H1 (cell line): ENCODE data around the gene KCNH1. TPM values are rescaled to one million over a fixed set of nuclear protein-coding genes. Genes with fewer than 3 reads are reported as not detected.

Experiments used
- CTCF ChIA-PET: fragments of 300-600 bp; sonication (Branson Sonifier 250); formaldehyde crosslinking; loops from one replicate; lab custom pipeline; 2021; ENCODE audit not compliant: partially characterized antibody; lab: Charles Lee
- POLR2A ChIA-PET: fragments of 300-600 bp; sonication (Branson Sonifier 250); formaldehyde crosslinking; loops from one replicate; lab custom pipeline; 2021; ENCODE audit warnings: inconsistent platforms; ENCODE audit not compliant: partially characterized antibody; lab: Charles Lee
- DNase-seq, 2 experiments: peaks; one replicate each; pipeline versions ENCODE4 v3.0.0 to v3.0.0-alpha.2; 2010 to 2022; ENCODE audit warnings: low spot score in 2 of 2, low read depth in 1 of 2, mixed read lengths in 1 of 2
- FAIRE-seq: peaks from 2 replicates; lab custom pipeline; 2011; peaks lifted over from hg19 to GRCh38; lab: Jason Lieb, UNC
- H2AFZ ChIP-seq: 2 replicates; pipeline ENCODE4 v1.8.1; 2012; ENCODE audit warnings: low read length, inconsistent platforms
- H2AK5ac ChIP-seq: 2 replicates; pipeline ENCODE4 v1.6.1; 2013; ENCODE audit warnings: low read depth, low read length
- H2BK120ac ChIP-seq: replicated peaks from 2 replicates; pipeline ENCODE3; 2013; ENCODE audit warnings: low read depth, low read length, inconsistent platforms
- H2BK12ac ChIP-seq: 2 replicates; pipeline ENCODE4 v1.6.1; 2013; ENCODE audit warnings: low read depth, low read length
- H2BK15ac ChIP-seq: 2 replicates; pipeline ENCODE4 v1.6.1; 2013; ENCODE audit warnings: low read length
- H2BK20ac ChIP-seq: 2 replicates; pipeline ENCODE4 v1.6.1; 2013; ENCODE audit warnings: low read length
- H2BK5ac ChIP-seq: 2 replicates; pipeline ENCODE4 v1.6.1; 2013; ENCODE audit warnings: low read depth, low read length
- H3K14ac ChIP-seq: 2 replicates; pipeline ENCODE4 v1.6.1; 2013; ENCODE audit warnings: inconsistent platforms; ENCODE audit not compliant: insufficient read length
- H3K18ac ChIP-seq: 2 replicates; pipeline ENCODE4 v1.6.1; 2013; ENCODE audit warnings: low read length; ENCODE audit errors: extremely low read depth
- H3K23ac ChIP-seq: 2 replicates; pipeline ENCODE4 v1.6.1; 2013; ENCODE audit warnings: inconsistent platforms; ENCODE audit not compliant: insufficient read length
- H3K23me2 ChIP-seq: 2 replicates; pipeline ENCODE4 v1.6.1; 2013; ENCODE audit warnings: low read depth, low read length
- H3K27ac ChIP-seq: 2 replicates; pipeline ENCODE4 v1.6.1; 2011; ENCODE audit warnings: low read depth, low read length, inconsistent platforms
- H3K27me3 ChIP-seq, 4 experiments: replicated peaks in 1 of 4; 1 replicate in 1 of 4; 2 replicates in 3 of 4; pipeline versions ENCODE4 v1.6.1 to v1.8.1; 2011 to 2013; ENCODE audit warnings: low read length in 3 of 4, mild to moderate bottlenecking in 3 of 4, inconsistent platforms in 2 of 4, mixed read lengths in 2 of 4, moderate library complexity in 1 of 4; ENCODE audit not compliant: control insufficient read depth in 3 of 4, insufficient read depth in 3 of 4; ENCODE audit errors: extremely low read depth in 1 of 4
- H3K36me3 ChIP-seq, 4 experiments: 2 replicates each; pipeline versions ENCODE4 v1.6.1 to v1.8.1; 2011 to 2013; ENCODE audit warnings: mild to moderate bottlenecking in 4 of 4, low read length in 3 of 4, moderate library complexity in 2 of 4, control low read depth in 1 of 4, inconsistent platforms in 1 of 4; ENCODE audit not compliant: insufficient read depth in 4 of 4, control insufficient read depth in 2 of 4
- H3K4ac ChIP-seq: replicated peaks from 2 replicates; pipeline ENCODE3; 2013; ENCODE audit warnings: low read length, low read depth, mixed read lengths, inconsistent platforms; ENCODE audit not compliant: insufficient read length
- H3K4me1 ChIP-seq, 4 experiments: replicated peaks in 1 of 4; 1 replicate in 1 of 4; 2 replicates in 3 of 4; pipeline versions ENCODE4 v1.6.1 to v1.8.1; 2011 to 2013; ENCODE audit warnings: low read length in 3 of 4, inconsistent platforms in 2 of 4, mixed read lengths in 1 of 4; ENCODE audit not compliant: insufficient read depth in 4 of 4, control insufficient read depth in 3 of 4
- H3K4me2 ChIP-seq, 2 experiments: 2 replicates each; pipeline versions ENCODE4 v1.6.1 to v1.8.1; 2011 to 2013; ENCODE audit warnings: low read depth in 2 of 2, low read length in 2 of 2, control low read depth in 1 of 2, inconsistent platforms in 1 of 2, mild to moderate bottlenecking in 1 of 2; ENCODE audit not compliant: insufficient read depth in 1 of 2
- H3K4me3 ChIP-seq, 4 experiments: fragments of 200-600, 300-600 bp in 1 of 4; sonication (generic), shearing (Covaris generic), sonication (Bioruptor Twin) in 1 of 4; 2 replicates each; pipeline versions ENCODE4 v1.5.1 to v1.8.1; 2011 to 2016; ENCODE audit warnings: low read length in 4 of 4, low read depth in 3 of 4, control low read depth in 2 of 4, inconsistent platforms in 2 of 4, mild to moderate bottlenecking in 2 of 4, mixed read lengths in 1 of 4, moderate library complexity in 1 of 4; ENCODE audit not compliant: insufficient read depth in 2 of 4; ENCODE audit errors: extremely low read depth in 1 of 4
- H3K56ac ChIP-seq: replicated peaks from 2 replicates; pipeline ENCODE3; 2013; ENCODE audit warnings: low read depth, mild to moderate bottlenecking, mixed read lengths, low read length, inconsistent platforms; ENCODE audit not compliant: insufficient read length
- H3K79me1 ChIP-seq: 2 replicates; pipeline ENCODE4 v1.6.1; 2013; ENCODE audit warnings: low read depth, low read length, control low read depth
- H3K79me2 ChIP-seq, 2 experiments: 2 replicates each; pipeline versions ENCODE4 v1.6.1 to v1.8.1; 2012 to 2013; ENCODE audit warnings: low read length in 2 of 2, mild to moderate bottlenecking in 2 of 2, inconsistent platforms in 1 of 2; ENCODE audit not compliant: insufficient read depth in 2 of 2, control insufficient read depth in 1 of 2
- H3K9ac ChIP-seq, 4 experiments: replicated peaks in 1 of 4; 1 replicate in 1 of 4; 2 replicates in 3 of 4; pipeline versions ENCODE4 v1.6.1 to v1.8.1; 2011 to 2013; ENCODE audit warnings: low read depth in 3 of 4, low read length in 3 of 4, control low read depth in 2 of 4, mild to moderate bottlenecking in 2 of 4, moderate library complexity in 2 of 4, inconsistent platforms in 1 of 4; ENCODE audit errors: extremely low read depth in 1 of 4
- H3K9me3 ChIP-seq, 2 experiments: 2 replicates each; pipeline versions ENCODE4 v1.6.1 to v1.8.1; 2012 to 2013; ENCODE audit warnings: mild to moderate bottlenecking in 2 of 2, moderate library complexity in 2 of 2, control low read depth in 1 of 2, inconsistent platforms in 1 of 2, low read depth in 1 of 2, low read length in 1 of 2, mixed read lengths in 1 of 2; ENCODE audit not compliant: insufficient read depth in 2 of 2
- H4K20me1 ChIP-seq, 2 experiments: replicated peaks in 1 of 2; 2 replicates each; pipeline versions ENCODE3 to v1.8.1; 2011 to 2013; ENCODE audit warnings: inconsistent platforms in 2 of 2, low read length in 2 of 2, mild to moderate bottlenecking in 1 of 2; ENCODE audit not compliant: insufficient read depth in 2 of 2, control insufficient read depth in 1 of 2
- H4K5ac ChIP-seq: 2 replicates; pipeline ENCODE4 v1.6.1; 2013; ENCODE audit warnings: low read length, low read depth, mixed read lengths, inconsistent platforms; ENCODE audit not compliant: insufficient read length
- H4K8ac ChIP-seq: 2 replicates; pipeline ENCODE4 v1.8.0; 2013; ENCODE audit warnings: mild to moderate bottlenecking, moderate library complexity, low read length, inconsistent platforms; ENCODE audit not compliant: insufficient read depth; ENCODE audit errors: extremely low read depth
- H4K91ac ChIP-seq: replicated peaks from 2 replicates; pipeline ENCODE3; 2013; ENCODE audit warnings: low read length, mixed read lengths, inconsistent platforms; ENCODE audit not compliant: insufficient read length
- RFX5 ChIP-seq: IDR thresholded peaks from 2 replicates; pipeline ENCODE4 v1.6.1; 2011; ENCODE audit warnings: low read depth, low read length, improper control_type of control experiment, borderline replicate concordance
- WGBS, 2 experiments: shearing (Covaris generic) in 1 of 2; methylation state at CpG; one replicate each; pipeline versions ENCODE4 v1.1.6 to v1.1.7; 2013 to 2015; ENCODE audit warnings: low lambda C conversion rate in 2 of 2, mixed read lengths in 2 of 2, inconsistent platforms in 1 of 2, low coverage in 1 of 2, missing lambda C conversion rate in 1 of 2; ENCODE audit not compliant: insufficient replicate concordance in 2 of 2, insufficient coverage in 1 of 2, insufficient read length in 1 of 2; ENCODE audit errors: extremely low coverage in 1 of 2, missing lambda C conversion rate in 1 of 2; 5-methylcytosine and 5-hydroxymethylcytosine counted together
- polyA plus RNA-seq, 7 experiments: library from polyadenylated mRNA; depleted of rRNA in 3 of 7; stranded (reverse) in 5 of 7; unstranded in 2 of 7; fragments of >200 nt in 5 of 7; fragments of 200-250 nt in 2 of 7; gene quantifications; 1 replicate in 5 of 7; 2 replicates in 1 of 7; 4 replicates in 1 of 7; pipeline versions ENCODE4 v1.2.1 to v1.2.3, GENCODE V29; 2011 to 2013; ENCODE audit warnings: missing spikeins in 2 of 7, mixed read lengths in 2 of 7
- total RNA-seq: library from RNA; stranded (reverse); fragmentation: NEBNext Ultra II Directional; extraction: Animal tissue kit (Norgen Biotek cat#: 25700); gene quantifications from 2 replicates; pipeline ENCODE4 v1.2.1, GENCODE V29; 2021

Gene KCNH1
- total and polyA plus RNA-seq, 2 of the 8 experiments (the other 6 are each of a cell fraction or from before 2014, with no cell fraction given): 0.27 to 0.34 TPM

DNA sequence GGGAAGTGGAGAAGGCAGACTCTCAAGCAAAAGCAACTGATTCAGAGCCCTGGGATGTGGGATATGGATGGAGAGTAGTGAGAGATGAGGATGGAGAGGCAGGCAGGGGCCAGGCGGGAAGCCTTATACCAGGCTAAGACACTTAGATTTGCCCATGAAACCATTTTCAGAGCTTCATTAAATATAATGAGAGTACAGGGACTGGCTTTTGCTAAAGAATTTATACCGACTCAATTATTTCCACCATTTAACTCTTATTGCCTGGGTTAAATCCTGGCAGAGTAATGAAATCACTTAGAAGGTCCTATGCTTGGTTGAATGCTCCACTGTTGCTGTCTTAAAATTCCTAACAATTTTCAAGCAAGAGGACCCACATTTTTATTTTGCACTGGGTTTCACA lies 311.7 kb downstream of the KCNH1 start:
- Histone ChIP-seq H3K27me3 (no peaks in the 10 kb centered on the region), H3K18ac (no peak overlapping the region), H3K14ac (no peak overlapping the region), H3K4me1 (no peaks in the 10 kb centered on the region), H2AFZ (no peak overlapping the region), H3K23ac (no peak overlapping the region), H4K5ac (no peak overlapping the region), H4K91ac (no peak overlapping the region), H4K8ac (no peak overlapping the region), H2BK5ac (no peak overlapping the region), H2BK120ac (no peak overlapping the region), H2BK15ac (no peak overlapping the region), H3K4me3 (no peak overlapping the region), H3K4ac (no peak overlapping the region), H3K9ac (no peak overlapping the region), H2BK20ac (no peak overlapping the region), H3K56ac (no peak overlapping the region), H2AK5ac (no peak overlapping the region), H3K4me2 (no peak overlapping the region), H3K23me2 (no peaks in the 10 kb centered on the region), H3K79me1 (no peaks in the 10 kb centered on the region), H4K20me1 (no peaks in the 10 kb centered on the region), H3K9me3 (no peaks in the 10 kb centered on the region), H3K27ac (no peak overlapping the region), H3K79me2 (no peaks in the 10 kb centered on the region), H2BK12ac (no peak overlapping the region), H3K36me3 (no peaks in the 10 kb centered on the region)
- 70% methylated on average over 2 of the region's 2 CpGs; no CpG with 5 or more reads in 1 of the 2 experiments for WGBS, 2 experiments
- ChIA-PET CTCF (interaction anchor here (1.4 kb wide), 1 partner anchor 18 kb away, joined by 4 read pairs; no protein-coding TSS in a partner anchor), POLR2A (no interaction called here)
- DNase-seq: no peak
- FAIRE-seq: no peak
- no peak for TF ChIP-seq RFX5
